GM10248 (cell line): ENCODE results near the gene SSR2.
"Not testable (repeated sequence)": the region's sequence is repeated elsewhere in the genome, so short reads cannot be mapped to it uniquely, and the experiment has no call there.

ENCODE experiments used
- CTCF ChIA-PET: fragments of 300-600 bp; sonication (Branson Sonifier 250); formaldehyde crosslinking; extraction: SDS; loops from one replicate; lab custom pipeline; 2021; ENCODE audit warnings: antibody characterized with exemption; lab: Yijun Ruan, JAX
- POLR2A ChIA-PET: fragments of 350-650 bp; sonication (Branson Sonifier 250); formaldehyde crosslinking; extraction: SDS; loops from one replicate; lab custom pipeline; 2020; ENCODE audit warnings: antibody characterized with exemption; lab: Yijun Ruan, JAX
- DNase-seq: peaks from one replicate; pipeline ENCODE4 v3.0.0; 2012; ENCODE audit errors: extremely low spot score
- CTCF ChIP-seq: IDR thresholded peaks from 2 replicates; pipeline ENCODE4 v1.5.1; 2012; ENCODE audit warnings: mild to moderate bottlenecking, low read depth; ENCODE audit errors: extremely low read depth, missing control alignments, control extremely low read depth

The SSR2 gene

GRCh38 chr1:155989242-155990004, 31.3 kb downstream of the SSR2 start:
- CTCF ChIA-PET: interaction anchor here (0.6 to 10.3 kb wide), 50 partner anchors 10 to 739 kb away, joined by 3 to 215 read pairs (median 5); partner anchors contain the start of genes ARHGEF2, GON4L, KHDC4 and LMNA
- peak; percentile 84 for DNase-seq
- POLR2A ChIA-PET: interaction anchor here (0.5 to 0.9 kb wide), 3 partner anchors 45 to 95 kb away, joined by 3 to 4 read pairs (median 3); no protein-coding TSS in a partner anchor
- peak; percentile 99 for TF ChIP-seq CTCF

- CTCF ChIA-PET: interaction anchor here (0.6 to 19.5 kb wide), 7 partner anchors 8 to 734 kb away, joined by 3 to 215 read pairs (median 15); partner anchors contain the start of gene KHDC4
- POLR2A ChIA-PET: interaction anchor here (0.7 kb wide), 1 partner anchor 734 kb away, joined by 8 read pairs; no protein-coding TSS in a partner anchor
- DNase-seq: not testable (repeated sequence)
These were observed 35.7 kb downstream of the SSR2 start for GRCh38 chr1:155984903-155985645.

- ChIA-PET POLR2A (interaction anchor here (0.7 kb wide), 2 partner anchors 44 to 733 kb away, joined by 4 to 8 read pairs; no protein-coding TSS in a partner anchor), CTCF (interaction anchor here (0.6 to 19.5 kb wide), 9 partner anchors 9 to 734 kb away, joined by 3 to 215 read pairs (median 6); partner anchors contain the start of gene KHDC4)
- no peak for TF ChIP-seq CTCF
- no peak for DNase-seq
These were observed 36.4 kb downstream of the SSR2 start for GRCh38 chr1:155984341-155984740.

GRCh38 chr1:155983191-155984024, 37.3 kb downstream of the SSR2 start:
- no peak for DNase-seq
- no peak for TF ChIP-seq CTCF
- ChIA-PET POLR2A (interaction anchor here (0.6 to 0.7 kb wide), 2 partner anchors 43 to 48 kb away, joined by 3 to 4 read pairs; no protein-coding TSS in a partner anchor), CTCF (interaction anchor here (0.8 to 19.5 kb wide), 10 partner anchors 10 to 733 kb away, joined by 3 to 215 read pairs (median 6); partner anchors contain the start of gene KHDC4)

- no peak for DNase-seq
- ChIA-PET CTCF (interaction anchor here (1.9 to 19.5 kb wide), 5 partner anchors 11 to 84 kb away, joined by 4 to 215 read pairs (median 15); partner anchors contain the start of gene KHDC4), POLR2A (no interaction called here)
- no peak for TF ChIP-seq CTCF
These were observed 38.6 kb downstream of the SSR2 start for GRCh38 chr1:155982106-155982505.

GRCh38 chr1:155981266-155982088, 39.3 kb downstream of the SSR2 start:
- CTCF ChIA-PET: interaction anchor here (1.0 to 19.5 kb wide), 5 partner anchors 12 to 99 kb away, joined by 3 to 215 read pairs (median 5); no protein-coding TSS in a partner anchor
- DNase-seq: peak; percentile 67
- no peak for TF ChIP-seq CTCF
- POLR2A ChIA-PET: interaction anchor here (0.5 to 0.8 kb wide), 3 partner anchors 35 to 151 kb away, joined by 3 to 4 read pairs (median 3); no protein-coding TSS in a partner anchor
